SU-DHL-6 (cell line): Measurements from ENCODE around the gene FHOD3.

Experiments used
- EZH2phosphoT487 ChIP-seq: fragments of 200-600 bp; sonication (generic), shearing (Covaris generic); conservative IDR thresholded peaks from 2 replicates; pipeline ENCODE4 v1.6.1; 2018; ENCODE audit warnings: mild to moderate bottlenecking, antibody characterized with exemption, low read length, moderate library complexity, mixed read lengths
- TF ChIP-seq, protein P1 (sequence below): fragments of 200-600 bp; sonication (generic); IDR thresholded peaks from one replicate; pipeline ENCODE4 v1.5.1; 2017; ENCODE audit warnings: antibody characterized with exemption, mild to moderate bottlenecking, low read length, moderate library complexity; ENCODE audit not compliant: insufficient read depth, poor library complexity, severe bottlenecking

DNA sequence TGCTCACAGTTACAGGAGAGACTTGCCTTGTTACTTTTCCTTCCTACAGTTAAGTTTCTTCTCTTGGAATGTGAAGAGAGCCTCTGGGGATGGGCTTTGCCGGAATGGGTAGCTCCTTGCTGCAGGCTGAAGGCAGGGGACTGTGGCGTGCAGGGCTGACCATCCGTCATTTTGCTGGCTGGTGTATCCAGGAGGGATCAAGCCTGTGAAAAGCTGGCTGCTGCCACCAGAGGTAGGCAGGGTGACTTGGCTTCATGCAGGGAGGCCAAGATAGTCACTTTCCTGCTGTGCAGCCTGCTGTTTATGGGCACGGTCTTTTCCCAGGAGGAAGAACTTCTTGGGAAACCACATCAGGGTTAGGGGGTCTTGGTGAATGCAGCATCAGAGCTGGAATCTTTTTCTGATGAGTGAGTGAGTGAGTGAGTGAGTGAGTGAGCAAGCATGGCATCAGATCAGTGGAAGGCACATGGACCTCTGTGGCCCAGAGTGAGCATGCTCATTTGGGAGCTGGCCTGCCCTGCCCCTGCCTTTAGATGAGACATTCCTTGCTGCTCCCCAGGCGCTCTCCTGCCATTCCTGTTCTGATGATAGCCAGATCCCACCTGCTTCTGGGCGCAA, 33.0 kb downstream of the FHOD3 start:
- TF ChIP-seq, protein P1, sequence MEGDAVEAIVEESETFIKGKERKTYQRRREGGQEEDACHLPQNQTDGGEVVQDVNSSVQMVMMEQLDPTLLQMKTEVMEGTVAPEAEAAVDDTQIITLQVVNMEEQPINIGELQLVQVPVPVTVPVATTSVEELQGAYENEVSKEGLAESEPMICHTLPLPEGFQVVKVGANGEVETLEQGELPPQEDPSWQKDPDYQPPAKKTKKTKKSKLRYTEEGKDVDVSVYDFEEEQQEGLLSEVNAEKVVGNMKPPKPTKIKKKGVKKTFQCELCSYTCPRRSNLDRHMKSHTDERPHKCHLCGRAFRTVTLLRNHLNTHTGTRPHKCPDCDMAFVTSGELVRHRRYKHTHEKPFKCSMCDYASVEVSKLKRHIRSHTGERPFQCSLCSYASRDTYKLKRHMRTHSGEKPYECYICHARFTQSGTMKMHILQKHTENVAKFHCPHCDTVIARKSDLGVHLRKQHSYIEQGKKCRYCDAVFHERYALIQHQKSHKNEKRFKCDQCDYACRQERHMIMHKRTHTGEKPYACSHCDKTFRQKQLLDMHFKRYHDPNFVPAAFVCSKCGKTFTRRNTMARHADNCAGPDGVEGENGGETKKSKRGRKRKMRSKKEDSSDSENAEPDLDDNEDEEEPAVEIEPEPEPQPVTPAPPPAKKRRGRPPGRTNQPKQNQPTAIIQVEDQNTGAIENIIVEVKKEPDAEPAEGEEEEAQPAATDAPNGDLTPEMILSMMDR, result no peak
- TF ChIP-seq EZH2phosphoT487, result no peak
